NCI-H1048 (cell line): ENCODE results near the gene PPP1CA.
A peak's percentile ranks its signal among the peaks of the same experiment; 100 is the strongest.
"Not testable (repeated sequence)": the region's sequence is repeated elsewhere in the genome, so short reads cannot be mapped to it uniquely, and the experiment has no call there.

Experiments
- DNase-seq: peaks from one replicate; lab custom pipeline; 2025; lab: John Stamatoyannopoulos, UW

Gene PPP1CA

DNA sequence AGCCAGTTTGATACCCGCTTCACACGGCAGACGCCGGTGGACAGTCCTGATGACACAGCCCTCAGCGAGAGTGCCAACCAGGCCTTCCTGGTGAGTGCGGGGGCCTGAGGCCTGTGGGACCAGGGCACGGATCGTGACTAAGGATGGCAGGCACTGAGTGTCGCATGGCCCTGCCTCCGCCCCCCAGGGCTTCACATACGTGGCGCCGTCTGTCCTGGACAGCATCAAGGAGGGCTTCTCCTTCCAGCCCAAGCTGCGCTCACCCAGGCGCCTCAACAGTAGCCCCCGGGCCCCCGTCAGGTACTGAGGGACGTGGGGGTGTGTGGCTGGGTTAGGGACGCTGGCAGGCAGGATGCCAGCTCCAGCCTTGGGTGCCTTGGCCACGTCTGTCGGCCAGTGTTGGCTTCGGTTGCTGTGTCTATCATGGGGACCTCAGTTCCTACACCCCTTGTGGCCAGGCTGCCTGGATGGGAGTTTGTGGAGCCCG is 32.8 kb upstream of the PPP1CA start:
- DNase-seq = no peak

DNA sequence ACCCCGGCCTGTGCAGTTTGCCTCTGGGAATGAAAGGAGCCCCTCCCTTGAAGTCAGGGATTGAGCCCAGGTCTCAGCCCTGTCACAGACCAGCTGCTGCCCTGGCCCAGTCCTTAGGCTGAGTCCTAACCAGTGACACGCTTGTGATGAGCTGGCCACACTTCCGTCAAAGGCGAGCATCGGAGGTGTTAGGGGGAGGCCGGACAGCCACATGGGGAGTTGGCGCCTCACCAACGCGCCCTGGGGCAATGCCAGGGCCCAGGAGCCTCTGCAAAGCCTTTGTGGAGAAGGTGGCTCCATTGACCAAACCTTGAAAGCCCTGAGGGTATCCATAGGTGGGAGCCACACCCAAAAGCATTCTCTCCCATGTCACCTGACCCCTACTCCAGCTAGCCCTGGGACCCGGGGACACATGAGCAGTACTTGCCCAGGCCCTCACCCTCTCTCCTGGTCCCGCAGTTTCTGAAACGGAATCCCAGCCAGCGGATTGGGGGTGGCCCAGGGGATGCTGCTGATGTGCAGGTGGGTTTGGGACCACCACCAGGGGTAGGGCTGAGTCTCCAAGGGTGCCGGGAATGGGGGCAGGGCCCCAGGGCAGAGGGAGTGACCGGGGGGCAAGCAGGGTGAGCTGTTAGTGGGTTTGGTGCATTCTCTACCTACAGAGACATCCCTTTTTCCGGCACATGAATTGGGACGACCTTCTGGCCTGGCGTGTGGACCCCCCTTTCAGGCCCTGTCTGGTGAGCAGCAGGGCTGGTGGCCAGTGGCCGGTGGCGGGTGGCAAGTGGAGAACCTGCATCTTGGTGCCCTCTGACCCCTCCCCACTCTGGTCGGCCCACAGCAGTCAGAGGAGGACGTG is 32.1 kb upstream of the PPP1CA start:
- DNase-seq = no peak

DNA sequence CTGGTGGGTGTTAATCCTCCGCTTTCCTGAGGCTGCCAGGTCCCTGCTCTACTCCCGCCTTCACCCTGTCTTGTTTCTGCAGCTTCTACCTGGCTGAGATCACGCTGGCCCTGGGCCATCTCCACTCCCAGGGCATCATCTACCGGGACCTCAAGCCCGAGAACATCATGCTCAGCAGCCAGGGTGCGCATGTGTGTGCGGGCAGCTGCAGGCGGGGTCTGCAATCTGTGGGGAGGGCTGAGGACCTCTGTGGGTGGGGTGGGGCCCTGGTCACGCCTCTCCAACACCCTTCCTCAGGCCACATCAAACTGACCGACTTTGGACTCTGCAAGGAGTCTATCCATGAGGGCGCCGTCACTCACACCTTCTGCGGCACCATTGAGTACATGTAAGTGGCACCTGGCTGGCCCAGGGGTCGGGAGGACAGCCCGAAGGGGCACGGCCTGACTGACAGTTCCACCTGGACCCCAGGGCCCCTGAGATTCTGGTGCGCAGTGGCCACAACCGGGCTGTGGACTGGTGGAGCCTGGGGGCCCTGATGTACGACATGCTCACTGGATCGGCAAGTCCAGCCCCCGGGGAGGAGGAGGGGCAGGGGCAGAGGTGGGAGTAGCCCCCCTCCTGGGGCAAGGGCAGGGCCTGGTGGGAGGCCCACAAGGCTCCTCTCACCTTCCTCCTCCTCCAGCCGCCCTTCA is 31.1 kb upstream of the PPP1CA start:
- DNase-seq = no peak

DNA sequence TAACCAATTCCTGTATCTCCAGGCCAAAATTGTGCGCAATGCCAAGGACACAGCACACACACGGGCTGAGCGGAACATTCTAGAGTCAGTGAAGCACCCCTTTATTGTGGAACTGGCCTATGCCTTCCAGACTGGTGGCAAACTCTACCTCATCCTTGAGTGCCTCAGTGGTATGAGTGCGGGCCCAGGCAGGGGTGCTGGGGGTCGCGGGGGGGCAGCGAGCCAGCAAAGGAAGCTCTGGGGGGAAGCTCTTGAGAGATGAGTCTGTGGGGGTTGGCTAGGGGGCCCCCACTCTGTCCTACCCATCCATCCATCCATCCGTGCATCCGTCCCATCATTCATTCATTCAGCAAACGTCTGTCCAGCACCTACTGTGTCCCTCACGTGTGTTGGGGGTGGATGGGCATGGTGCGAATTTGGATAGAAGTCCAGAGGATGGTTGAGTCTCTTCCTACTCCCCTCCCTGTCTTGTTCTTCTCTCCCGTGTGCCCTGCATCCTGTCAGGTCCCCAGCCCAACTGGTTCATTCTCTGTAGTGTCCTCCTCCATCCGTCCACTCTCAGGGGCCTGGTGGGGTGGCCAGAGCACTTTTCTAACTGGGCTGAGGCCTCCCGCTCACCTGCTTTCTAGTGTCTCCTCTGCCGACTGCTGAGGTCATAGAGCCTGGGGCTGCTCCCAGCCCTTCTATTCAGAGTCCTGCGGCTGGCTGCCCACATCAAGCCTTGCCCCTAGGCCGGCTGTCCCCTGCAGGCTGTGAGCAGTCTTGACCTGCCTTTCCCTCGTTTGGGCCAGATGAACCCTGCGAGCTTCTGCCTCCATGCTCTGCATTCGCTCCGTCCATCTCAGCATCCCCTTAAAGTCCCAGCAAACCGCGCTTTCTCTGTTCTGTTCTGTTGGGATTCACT is 29.9 kb upstream of the PPP1CA start:
- no peak for DNase-seq

DNA sequence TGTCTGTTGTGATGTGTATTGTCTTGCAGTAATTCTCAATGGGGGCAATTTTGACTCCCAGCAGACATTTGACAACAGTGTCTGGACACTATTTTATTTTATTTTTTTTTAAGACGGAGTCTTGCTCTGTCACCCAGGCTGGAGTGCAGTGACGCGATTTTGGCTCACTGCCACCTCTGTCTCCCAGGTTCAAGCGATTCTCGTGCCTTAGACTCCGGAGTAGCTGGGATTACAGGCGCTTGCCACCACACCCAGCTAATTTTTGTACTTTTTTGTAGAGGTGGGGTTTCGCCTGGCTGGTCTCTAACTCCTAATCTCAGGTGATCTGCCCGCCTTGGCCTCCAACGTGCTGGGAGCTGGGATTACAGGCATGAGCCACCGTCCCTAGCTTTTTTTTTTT is 28.1 kb upstream of the PPP1CA start:
- no peak for DNase-seq

DNA sequence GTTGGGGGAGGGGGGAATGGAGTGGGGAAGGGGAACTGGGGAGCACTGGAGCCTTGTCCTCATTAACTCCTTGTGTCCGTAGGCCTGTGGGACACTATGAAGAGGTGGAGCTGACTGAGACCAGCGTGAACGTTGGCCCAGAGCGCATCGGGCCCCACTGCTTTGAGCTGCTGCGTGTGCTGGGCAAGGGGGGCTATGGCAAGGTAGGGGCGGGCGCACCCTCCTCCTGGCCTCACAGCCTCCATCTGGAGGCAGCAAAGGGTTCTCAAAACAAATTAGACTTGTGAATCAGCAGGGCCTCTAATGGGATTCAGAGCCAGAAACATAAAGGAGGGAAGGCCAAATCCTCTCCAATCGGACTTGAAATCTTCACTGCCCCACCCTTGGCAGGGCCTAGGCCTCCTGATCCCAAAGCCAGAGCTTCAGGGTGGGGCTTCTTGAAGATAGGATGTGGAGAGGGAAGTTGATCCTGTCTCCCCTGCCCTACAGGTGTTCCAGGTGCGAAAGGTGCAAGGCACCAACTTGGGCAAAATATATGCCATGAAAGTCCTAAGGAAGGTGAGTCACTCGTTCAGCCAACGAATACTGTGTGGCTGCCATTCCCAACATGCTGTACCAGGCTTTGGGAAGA is 27.5 kb upstream of the PPP1CA start:
- no peak for DNase-seq

DNA sequence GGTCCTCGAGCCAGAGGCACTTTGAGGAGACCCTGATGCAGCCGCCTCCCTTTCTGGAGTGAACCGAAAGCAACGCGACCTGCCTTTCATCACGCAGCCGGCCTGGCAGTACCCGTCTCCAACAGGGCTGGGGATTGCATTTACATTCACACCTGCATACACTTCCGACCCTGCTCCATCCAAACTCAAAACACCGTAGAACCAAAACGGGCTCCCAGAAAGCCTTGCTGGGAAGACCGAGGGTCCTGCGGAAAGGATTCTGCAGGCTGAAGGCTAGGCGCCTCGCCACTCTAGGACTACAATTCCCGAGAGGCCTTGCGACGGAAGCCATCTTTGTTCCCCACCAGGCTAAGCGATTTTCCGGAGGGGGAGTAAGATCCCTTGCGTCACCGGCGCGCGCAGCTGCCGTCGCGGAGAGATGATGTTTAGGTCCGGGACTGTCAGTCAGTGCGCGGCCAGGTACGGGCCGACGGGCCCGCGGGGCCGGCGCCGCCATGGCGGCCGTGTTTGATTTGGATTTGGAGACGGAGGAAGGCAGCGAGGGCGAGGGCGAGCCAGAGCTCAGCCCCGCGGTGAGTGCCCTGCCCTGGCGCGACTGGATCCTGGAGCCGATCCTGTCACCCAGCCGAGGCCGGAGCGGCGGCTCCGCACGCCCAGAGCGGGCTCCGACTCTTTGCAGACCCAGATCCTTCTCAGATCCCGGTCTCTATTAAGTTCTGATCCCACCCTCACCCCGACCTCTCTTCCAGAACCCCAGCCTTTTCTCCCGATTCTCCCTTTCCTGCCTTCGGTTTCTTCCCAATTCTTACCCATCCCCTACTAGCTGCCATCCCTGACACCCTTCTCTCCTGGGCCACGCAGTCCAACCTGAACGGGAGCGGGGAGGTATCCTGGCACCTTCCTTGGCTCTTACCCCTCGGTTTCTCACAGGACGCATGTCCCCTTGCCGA is 26.7 kb upstream of the PPP1CA start, which contains the start of gene RPS6KB2:
TSS of gene RPS6KB2 (plus strand) at position 443 of the 950 bp plus-strand sequence. CDS start at position 495, 52 bp downstream.
- DNase-seq = peak; percentile 84

DNA sequence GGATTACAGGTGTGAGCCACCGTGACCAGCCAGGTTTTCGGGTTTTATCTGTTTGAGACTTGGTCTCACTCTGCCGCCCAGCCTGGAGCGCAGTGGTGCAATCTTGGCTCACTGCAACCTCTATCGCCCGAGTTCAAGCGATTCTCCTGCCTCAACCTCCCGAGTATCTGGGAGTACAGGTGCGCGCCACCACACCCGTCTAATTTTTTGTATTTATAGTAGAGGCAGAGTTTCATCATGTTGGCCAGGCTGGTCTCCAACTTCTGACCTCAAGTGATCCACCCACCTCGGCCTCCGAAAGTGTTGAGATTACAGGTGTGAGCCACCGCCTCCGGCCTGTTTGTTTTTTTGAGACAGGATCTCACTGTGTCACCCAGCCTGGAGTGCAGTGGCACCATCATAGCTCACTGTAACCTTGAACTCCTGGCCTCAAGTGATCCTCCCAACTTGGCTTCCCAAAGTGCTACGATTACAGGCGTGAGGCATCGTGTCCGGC is 25.8 kb upstream of the PPP1CA start:
- not testable (repeated sequence) for DNase-seq

DNA sequence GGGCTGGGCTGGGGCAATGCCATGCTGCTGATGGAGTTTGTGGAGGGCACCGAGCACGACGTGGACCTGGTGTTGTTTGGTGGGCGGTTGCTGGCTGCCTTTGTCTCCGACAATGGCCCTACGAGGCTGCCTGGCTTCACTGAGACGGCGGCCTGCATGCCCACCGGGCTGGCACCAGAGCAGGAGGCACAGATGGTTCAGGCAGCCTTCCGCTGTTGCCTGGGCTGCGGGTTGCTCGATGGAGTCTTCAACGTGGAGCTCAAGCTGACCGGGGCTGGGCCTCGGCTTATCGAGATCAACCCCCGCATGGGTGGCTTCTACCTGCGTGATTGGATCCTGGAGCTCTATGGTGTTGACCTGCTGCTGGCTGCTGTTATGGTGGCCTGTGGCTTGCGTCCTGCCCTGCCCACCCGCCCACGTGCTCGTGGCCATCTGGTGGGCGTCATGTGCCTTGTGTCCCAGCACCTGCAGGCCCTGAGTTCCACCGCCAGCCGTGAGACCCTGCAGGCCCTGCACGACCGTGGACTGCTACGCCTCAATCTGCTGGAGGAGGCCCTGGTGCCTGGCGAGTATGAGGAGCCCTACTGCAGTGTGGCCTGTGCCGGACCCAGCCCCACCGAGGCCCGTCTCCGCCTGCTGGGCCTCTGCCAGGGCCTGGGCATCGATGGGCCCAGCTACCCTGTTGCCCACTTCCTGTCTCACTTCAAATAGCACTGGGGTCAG is 22.4 kb upstream of the PPP1CA start:
- no peak for DNase-seq

DNA sequence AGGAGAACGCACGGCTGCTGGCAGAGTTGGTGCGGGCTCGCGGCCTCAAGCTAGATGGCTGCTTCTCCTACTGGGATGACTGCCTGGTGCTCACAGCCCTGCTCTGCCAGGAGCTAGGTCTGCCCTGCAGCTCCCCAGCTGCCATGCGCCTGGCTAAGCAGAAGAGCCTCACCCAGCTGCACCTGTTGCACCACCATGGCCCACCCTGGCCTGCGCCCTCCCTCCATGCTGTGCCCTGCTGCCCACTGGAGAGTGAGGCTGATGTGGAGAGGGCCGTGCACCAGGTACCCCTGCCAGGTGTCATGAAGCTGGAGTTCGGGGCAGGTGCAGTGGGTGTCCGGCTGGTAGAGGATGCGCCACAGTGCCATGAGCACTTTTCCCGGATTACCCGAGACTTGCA is 21.8 kb upstream of the PPP1CA start:
- DNase-seq = no peak

DNA sequence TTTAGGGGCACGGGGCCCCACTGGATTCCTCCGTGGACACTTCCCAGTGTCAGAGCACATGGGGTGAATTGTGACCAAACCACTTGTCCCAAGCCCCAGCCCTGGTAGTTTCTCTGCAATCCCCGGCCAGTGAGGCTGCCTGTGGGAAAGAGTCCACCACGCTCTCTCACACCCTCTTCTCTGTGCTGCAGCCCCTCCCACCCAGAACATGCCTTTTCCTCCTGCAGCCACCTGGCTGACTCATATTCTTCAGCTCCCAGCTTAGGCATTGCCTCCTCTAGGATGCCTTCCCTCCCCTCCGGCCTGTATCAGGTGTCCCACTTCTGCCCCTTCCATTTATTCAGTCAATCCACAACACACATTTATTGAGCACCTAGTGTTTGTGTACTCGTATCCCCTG is 21.2 kb upstream of the PPP1CA start:
- DNase-seq = no peak

DNA sequence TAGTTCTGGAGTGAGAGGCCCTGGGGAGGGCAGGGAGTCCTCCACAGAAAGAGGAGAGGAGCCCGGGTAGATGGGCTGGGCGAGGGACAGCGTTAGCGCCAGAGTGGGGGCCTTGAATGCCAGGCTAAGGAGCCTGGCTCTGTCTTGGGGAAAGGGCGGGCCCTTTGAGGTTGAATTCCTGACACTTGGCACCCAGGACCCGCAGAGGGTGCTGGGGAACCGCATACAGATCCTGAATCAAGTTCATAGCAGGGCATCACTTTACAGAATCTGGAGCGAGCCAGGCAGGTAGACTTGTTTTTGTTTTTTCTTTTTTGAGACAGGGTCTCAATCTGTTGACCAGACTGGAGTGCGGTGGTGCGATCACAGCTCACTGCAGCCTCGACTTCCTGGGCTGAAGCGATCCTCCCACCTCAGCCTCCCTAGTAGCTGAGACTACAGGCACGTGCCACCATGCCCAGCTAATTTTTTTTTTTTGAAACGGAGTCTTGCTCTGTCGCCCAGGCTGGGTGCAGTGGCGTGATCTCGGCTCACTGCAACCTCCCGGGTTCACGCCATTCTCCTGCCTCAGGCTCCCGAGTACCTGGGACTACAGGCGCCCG is 19.9 kb upstream of the PPP1CA start:
- DNase-seq = no peak

DNA sequence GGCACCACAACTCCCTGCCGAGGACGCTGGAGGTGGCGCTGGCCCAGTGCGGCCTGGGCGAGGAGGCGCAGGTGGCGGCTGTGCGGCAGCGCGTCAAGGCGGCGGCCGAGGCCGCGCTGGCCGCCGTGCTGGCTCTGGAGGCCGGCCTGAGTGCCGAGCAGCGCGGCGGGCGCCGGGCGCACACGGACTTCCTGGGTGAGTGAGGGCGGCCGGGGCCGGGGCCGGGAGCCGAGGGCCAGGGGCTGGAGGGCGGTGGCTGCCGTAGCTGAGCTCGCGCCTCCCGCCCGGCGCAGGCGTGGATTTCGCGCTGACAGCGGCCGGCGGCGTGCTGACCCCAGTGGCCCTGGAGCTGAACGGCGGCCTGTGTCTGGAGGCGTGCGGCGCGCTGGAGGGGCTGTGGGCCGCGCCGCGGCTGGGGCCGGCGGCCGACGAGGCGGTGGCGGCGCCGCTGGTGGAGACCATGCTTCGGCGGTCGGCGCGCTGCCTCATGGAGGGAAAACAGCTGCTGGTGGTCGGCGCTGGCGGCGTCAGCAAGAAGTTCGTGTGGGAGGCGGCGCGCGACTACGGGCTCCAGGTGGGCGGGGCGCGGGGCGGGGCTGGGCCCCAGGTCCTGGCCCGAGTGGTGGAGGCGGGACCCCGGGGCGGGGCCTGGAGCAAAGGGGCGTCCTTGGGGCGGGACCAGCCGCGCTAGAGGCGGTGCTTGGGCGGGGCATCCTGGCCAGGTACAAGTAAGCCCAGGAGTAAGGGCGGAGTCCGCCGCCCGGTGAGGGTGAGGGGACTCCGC is 19.2 kb upstream of the PPP1CA start:
- DNase-seq = peak; percentile 78

DNA sequence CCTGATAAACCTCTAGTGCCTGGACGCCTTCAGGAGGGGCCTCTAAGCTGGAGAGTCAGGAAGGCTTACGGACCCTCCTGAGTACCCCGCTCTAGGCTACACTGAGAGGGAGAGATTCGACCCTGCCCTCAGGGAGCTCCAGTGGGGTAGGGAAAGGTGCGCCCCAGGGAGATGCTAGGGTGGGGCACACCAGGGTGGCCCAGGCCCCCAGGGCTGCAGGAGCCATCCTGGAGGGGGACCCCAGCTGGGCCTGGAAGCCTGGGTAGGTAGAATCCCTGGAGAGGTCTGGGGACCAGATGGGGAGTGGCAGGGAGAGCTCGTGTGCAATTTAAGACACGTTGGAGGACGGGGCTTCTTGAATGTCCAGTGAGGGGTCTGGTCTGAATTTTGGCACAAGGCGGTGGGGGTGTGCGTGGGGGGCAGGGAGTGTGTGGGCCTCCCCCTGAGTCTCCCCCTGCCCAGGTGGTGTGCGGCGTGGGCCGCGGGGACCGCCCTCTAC is 18.5 kb upstream of the PPP1CA start:
- no peak for DNase-seq

DNA sequence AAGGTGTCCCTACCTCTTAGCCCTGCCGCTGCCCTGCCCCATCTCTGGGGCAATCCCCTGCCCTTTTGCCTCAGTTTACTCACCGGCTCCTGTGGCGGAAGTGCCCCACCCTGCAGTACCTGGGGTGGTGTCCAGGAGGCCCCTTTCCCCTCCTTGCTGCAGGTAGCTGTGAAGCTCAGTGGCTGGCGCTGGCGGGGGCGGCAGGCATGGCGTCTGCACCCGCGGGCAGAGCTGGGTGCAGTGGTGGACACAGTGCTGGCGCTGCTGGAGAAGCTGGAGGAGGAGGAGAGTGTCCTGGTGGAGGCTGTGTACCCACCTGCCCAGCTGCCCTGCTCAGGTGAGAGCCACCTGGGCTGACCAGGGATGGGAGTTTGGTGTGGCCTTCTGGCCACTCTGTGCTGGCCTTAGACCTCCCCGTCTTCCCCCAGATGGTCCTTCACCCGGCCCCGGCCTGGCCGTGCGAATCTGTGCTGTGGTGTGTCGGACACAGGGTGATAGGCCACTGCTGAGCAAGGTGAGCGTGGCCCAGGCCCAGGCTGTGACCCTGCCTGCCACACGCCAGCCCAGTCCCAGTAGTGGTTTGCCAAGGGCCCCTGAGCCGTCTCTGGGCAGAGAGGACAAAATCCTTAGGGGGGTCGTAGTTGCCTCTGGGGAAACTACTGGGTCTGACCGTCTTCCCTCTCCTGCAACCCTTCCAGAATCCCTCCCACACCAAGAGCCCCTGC is 17.8 kb upstream of the PPP1CA start:
- DNase-seq = no peak

DNA sequence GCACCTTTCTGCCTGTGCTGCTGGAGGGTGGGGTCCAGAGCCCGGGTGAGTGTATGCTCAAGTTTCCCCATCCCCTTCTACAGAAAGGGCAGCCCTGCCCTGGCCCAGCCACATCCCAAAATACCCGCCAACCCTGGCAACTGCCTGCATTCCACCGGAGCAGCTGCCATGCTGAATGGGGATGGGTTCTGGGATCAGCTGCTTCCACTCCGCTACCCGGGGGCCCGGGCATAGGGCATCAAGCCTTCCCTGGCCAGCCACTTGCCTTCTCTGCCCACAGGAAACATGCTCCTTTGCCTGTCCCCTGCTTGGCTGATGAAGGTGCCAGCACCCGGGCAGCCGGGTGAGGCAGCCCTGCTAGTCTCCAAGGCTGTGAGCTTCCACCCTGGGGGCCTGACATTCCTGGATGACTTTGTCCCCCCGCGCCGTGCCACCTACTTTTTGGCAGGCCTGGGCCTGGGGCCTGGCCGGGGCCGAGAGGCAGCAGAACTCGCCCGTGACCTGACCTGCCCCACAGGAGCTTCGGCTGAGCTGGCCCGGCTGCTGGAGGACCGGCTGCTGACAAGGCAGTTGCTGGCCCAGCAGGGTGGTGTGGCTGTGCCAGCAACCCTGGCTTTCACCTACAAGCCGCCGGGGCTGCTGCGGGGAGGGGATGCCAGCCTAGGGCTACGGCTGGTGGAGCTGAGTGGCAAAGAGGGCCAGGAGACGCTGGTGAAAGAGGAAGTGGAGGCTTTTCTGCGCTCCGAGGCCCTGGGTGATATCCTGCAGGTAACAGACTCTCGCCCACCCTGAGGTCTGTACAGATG is 17.0 kb upstream of the PPP1CA start:
- DNase-seq = no peak

DNA sequence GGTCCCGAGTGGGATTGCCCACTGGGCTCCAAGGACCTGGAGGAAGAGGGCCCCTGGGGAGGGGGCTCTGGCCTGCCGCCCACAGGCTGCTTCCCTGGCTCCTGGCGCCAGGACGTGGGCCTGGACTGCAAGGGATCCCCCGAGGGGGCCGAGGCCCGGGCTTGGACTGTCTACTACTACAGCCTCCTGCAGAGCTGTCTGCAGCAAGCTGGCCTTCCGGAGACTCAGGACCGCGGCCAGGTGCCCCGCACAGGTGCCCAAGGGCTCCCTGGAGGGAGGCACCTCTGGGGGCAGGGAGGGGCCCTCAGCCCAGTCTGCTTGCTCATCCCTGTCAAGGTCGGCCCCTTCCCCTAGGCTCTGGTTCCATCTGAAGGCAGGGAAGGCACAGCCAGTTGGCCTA is 15.8 kb upstream of the PPP1CA start:
- DNase-seq = no peak
